ENCODE data around the gene DLG2. TPM values are rescaled to one million over a fixed set of nuclear protein-coding genes. Genes with fewer than 3 reads are reported as not detected.

The DLG2 gene
- total RNA-seq, 1 donor from 2014 or later = 0.51 TPM

GRCh38 chr11:84036664-84037194 lies 1590.4 kb downstream of the DLG2 start:
- DNase-seq (ENCODE audit: low read depth in 2 of 2) = no peak

- no peak for DNase-seq (ENCODE audit: low read depth in 2 of 2)
These were observed 1591.5 kb downstream of the DLG2 start for GRCh38 chr11:84035645-84036044.

- DNase-seq (ENCODE audit: low read depth in 2 of 2) = no peak
These were observed 1592.7 kb downstream of the DLG2 start for GRCh38 chr11:84034484-84034883.

- DNase-seq (ENCODE audit: low read depth in 2 of 2) = no peak
These were observed 1602.9 kb downstream of the DLG2 start for GRCh38 chr11:84024266-84024665.

GRCh38 chr11:84022695-84023094 lies 1604.4 kb downstream of the DLG2 start:
- DNase-seq (ENCODE audit: low read depth in 2 of 2) = no peak

- no peak for DNase-seq (ENCODE audit: low read depth in 2 of 2)
These were observed 1604.9 kb downstream of the DLG2 start for GRCh38 chr11:84022201-84022600.

- DNase-seq (ENCODE audit: low read depth in 2 of 2) = no peak
These were observed 1605.9 kb downstream of the DLG2 start for GRCh38 chr11:84021291-84021690.

GRCh38 chr11:84019571-84020194 lies 1607.5 kb downstream of the DLG2 start:
- no peak for DNase-seq (ENCODE audit: low read depth in 2 of 2)

GRCh38 chr11:84014539-84014938 lies 1612.6 kb downstream of the DLG2 start:
- no peak for DNase-seq (ENCODE audit: low read depth in 2 of 2)

GRCh38 chr11:84012171-84012826 lies 1614.8 kb downstream of the DLG2 start:
- no peak for DNase-seq (ENCODE audit: low read depth in 2 of 2)

GRCh38 chr11:84003181-84003580 lies 1624.0 kb downstream of the DLG2 start:
- no peak for DNase-seq (ENCODE audit: low read depth in 2 of 2)

GRCh38 chr11:83998921-83999320 lies 1628.2 kb downstream of the DLG2 start:
- DNase-seq (ENCODE audit: low read depth in 2 of 2) = no peak

GRCh38 chr11:83990160-83990733 lies 1636.9 kb downstream of the DLG2 start:
- DNase-seq (ENCODE audit: low read depth in 2 of 2) = no peak

GRCh38 chr11:83982825-83983224 lies 1644.3 kb downstream of the DLG2 start:
- no peak for DNase-seq (ENCODE audit: low read depth in 2 of 2)

GRCh38 chr11:83979593-83979992 lies 1647.6 kb downstream of the DLG2 start:
- no peak for DNase-seq (ENCODE audit: low read depth in 2 of 2)

GRCh38 chr11:83978942-83979341 lies 1648.2 kb downstream of the DLG2 start:
- no peak for DNase-seq (ENCODE audit: low read depth in 2 of 2)

- no peak for DNase-seq (ENCODE audit: low read depth in 2 of 2)
These were observed 1651.1 kb downstream of the DLG2 start for GRCh38 chr11:83976086-83976485.

- DNase-seq (ENCODE audit: low read depth in 2 of 2) = no peak
These were observed 1654.6 kb downstream of the DLG2 start for GRCh38 chr11:83972536-83972935.

- DNase-seq (ENCODE audit: low read depth in 2 of 2) = no peak
These were observed 1656.1 kb downstream of the DLG2 start for GRCh38 chr11:83971063-83971462.

- DNase-seq (ENCODE audit: low read depth in 2 of 2) = no peak
These were observed 1657.0 kb downstream of the DLG2 start for GRCh38 chr11:83970061-83970671.

- no peak for DNase-seq (ENCODE audit: low read depth in 2 of 2)
These were observed 1669.9 kb downstream of the DLG2 start for GRCh38 chr11:83957038-83957900.

Measured in dermis microvascular lymphatic vessel endothelial cell (primary cell).